CD4-positive, alpha-beta T cell treated with Interleukin-6 for 4 hours (primary cell): ENCODE data around the gene THBS2.
"Not testable (repeated sequence)": the region's sequence is repeated elsewhere in the genome, so short reads cannot be mapped to it uniquely, and the experiment has no call there.

Experiments
- DNase-seq: peaks from one replicate; pipeline ENCODE4 v3.0.0-alpha.2; 2020; ENCODE audit warnings: mixed read lengths

THBS2 gene

DNA sequence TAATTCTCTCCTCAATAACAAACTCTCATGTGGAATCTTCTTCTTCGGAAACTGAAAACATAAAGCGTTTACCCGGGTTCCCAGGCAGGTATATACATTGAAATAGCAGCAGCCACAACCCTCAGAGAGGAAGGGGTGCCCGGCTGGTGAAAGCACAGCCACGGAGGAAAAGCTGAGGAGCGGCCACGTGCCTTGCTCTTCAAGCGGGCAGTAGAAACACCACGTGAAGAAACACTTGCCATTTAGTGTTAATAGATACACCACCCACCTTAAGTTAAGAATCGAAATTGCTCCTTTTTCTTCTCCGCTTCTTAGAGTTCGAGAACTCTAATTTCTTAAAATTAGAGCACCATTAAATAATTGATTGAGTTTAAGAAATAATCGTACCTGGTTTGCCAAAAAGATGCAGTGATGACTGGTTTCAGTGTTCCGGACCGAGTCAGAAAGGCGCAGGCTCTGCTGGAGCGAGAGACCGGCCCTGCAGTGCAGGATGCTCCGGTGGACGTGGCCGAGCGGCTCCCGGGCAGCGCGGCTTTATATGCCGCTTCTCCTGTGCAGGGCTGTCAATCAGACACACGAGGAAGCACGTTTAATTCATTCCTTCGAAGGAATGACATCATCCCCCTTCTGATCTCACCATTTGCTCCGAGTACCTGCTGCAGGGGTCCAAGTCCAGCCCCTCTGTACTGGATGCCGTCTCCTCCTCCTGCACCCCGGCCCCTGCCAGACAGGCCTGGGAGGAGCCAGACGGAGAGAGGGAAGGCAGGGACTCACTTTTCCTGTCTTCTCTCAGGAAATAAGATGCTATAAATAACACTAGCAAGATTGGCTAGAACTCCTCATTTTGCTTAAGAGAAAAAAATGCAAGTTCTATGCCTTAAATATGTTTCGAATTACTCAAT lies at the start of gene THBS2:
THBS2 (minus strand) TSS at position 510 of the 902 bp plus-strand sequence. CDS start 3,062 bp downstream, outside the sequence.
- no peak for DNase-seq

DNA sequence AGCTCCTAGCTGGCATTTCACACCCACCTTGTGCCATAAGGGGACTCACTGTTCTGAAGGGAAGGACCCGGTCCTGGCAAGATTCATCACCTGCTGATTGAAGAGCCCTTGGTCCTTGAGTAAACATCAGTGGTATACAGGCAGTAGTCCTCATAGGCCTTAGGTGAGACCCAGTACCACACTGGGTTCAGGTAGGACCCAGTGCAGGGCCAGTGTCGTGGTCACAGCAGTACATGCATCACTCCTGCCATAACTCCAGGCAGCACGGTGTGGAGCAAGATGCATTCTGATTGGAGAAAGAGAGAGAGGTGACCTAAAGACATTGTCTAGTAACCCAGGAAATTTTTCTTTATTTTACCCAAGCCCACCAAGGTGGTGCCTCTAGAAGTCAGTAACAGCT lies 49.1 kb upstream of the THBS2 start:
- no peak for DNase-seq

DNA sequence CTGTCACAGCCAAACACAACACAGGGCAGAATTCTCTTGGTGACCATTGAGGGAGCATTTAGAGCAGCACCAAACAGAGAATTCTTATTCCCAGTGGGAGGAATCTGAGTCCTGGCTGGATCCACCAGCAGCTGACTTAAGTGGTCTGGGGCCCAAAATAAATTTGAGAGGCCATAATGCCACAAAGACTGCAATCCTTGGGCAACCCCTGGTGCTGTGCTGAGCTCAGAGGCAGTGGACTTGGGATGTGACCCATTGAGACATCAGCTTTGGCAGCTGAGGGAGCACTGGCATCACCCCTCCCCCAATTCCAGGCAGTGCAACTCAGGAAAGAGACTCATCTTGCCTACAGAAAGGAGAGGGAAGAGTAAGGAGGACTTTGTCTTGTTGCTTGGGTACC lies 48.6 kb upstream of the THBS2 start:
- no peak for DNase-seq

DNA sequence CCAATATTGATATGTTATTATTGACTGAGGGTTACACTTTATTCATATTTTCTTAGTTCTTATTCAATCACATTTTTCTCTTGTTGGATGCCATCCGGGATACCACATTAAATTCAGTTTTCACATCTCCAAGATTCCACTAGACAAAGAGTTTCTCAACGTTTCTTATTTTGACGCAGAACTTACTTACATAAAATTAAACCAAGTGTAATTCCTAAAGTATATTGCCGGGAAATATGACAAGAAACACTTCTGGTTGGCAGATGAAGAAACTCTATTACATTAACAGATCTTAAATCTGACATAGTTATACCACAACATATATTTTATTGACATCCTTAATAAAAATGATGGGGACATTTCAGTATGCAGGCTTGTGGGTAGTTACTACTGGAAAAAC lies 47.3 kb upstream of the THBS2 start:
- no peak for DNase-seq

DNA sequence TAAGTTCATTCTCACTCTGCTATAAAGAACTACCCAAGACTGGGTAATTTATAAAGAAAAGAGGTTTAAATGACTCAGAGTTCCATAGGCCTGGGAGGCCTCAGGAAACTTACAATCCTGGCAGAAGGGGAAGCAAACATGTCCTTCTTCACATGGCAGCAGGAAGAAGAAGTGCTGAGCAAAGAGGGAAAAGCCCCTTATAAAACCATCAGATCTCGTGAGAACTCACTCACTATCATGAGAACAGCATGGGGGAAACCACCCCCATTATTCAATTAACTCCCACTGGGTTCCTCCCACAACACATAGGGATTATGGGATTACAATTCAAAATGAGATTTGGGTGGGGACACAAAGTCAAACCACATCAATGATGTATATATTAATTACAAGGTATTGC lies 45.0 kb upstream of the THBS2 start:
- DNase-seq, result not testable (repeated sequence)

DNA sequence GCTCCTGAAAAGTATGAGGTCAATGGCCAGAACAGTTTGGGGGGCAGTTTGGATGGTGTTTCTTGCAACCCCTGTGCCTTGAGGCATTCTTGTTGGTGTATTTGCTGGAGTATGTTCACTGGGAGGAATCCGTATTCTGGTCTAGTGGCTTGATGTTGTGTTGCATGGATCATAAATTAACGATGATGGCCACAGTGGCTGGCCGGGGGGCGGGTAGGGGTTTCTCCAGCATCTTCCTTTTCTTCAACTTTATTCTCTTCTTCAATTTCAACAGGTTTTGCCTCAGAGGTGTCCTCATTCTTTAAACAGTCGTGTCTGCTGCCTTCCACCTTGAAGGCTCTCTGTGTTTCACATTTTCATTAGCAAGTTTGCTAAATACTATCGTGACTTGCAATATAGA lies 43.0 kb upstream of the THBS2 start:
- DNase-seq, result no peak

DNA sequence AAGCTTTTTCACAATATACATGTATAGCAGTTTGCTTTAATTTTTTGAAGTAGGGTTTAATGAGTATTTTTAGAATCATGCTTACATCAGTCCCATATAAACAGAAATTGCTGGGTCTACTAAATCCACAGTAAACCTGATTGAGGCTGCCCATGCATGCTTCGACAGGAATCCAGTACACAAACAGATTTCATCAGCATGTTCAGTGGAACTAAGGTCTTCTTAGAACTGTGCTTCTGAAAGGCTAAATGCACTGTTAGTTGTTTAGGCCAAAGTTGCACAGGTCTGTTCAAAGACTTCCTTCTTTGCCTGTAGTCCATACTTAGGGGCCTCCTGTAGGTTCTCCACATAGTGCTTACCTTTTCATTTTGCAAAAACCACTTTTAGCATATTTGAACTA lies 42.5 kb upstream of the THBS2 start:
- DNase-seq, result no peak

DNA sequence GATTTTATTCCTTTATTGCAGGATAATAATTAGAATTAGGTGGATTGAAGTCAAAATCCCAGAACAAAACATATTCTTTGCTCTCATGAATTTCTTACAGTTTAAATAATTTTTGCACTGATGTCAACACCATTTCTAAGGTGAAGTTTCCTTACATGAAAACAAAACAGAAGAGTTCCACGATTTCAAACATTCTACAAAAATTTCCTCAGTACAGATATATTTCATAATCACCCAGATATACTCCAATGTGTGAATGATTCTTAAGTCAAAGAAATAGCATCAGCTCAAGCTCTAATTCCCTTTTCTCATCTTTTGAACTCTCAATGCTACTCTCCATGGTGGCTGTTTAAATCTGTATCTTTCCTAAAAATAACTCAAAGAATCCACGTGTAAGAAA lies 39.5 kb upstream of the THBS2 start:
- no peak for DNase-seq

DNA sequence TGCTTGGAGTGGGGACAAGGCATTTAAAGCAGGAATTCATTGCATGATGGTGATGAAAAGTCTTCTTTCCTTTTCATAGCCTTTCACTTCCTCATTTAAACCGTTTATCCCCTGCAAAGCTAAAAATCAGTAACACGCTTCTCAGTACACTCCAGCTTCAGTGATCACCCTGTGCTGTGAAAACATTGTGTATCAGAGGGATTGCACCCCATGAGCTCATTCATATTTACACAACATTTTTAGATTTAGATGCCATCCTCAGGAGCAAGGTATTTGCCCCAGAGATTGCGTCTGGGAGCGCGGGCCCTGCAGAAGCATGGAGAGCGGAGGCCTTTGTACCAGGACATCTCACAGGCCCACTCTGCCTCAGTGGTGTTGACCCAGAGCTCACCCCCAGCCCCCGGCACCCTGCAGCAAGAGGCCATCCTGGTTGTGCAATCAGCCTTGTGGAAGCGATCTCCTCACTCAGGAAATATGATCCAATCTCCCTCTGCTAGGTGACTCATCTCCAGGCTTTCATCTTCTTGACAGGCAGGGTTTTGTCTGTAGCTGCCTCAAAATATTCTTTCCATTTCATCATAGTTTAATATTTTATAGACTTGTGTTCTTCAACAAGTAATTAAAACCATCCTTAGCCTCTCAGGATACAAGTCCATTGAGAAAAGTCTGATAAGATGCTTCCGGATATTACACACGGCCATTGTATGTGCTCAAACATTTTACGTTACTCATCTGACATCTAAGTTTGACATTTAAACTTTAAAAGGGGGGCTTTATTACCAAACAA lies 38.9 kb upstream of the THBS2 start:
- no peak for DNase-seq

DNA sequence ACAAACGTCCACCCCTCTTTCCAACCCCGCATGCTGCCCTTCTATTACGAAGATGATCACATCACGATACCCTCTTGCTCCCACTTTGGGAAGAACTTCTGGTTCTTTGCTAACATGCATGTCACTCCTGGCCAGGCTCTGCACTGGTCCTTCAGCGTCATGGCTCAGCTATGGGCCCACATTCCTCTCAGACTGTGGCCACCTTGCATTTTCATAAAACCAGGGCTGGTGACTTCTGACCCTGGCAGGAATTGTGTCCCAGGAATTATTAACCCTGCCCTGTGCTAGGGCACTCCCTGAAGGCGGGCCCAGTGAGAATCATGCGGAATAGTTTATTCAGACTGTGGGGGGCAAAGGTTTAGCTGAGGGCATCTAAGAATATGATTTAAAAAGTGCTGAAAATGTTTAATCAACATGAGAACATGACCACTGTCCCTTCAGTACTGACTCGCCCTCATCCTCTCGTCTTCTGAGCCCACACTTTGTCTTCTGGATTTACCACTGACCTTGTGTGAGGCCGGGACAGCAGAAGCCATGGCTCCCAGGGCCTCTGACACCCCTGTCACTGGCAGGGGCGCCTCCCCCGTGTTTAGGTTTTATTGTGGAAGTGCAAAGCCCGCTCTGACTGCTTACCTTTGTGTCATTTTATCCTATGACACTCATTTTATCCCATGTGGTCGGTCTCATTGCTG lies 38.1 kb upstream of the THBS2 start:
- no peak for DNase-seq

DNA sequence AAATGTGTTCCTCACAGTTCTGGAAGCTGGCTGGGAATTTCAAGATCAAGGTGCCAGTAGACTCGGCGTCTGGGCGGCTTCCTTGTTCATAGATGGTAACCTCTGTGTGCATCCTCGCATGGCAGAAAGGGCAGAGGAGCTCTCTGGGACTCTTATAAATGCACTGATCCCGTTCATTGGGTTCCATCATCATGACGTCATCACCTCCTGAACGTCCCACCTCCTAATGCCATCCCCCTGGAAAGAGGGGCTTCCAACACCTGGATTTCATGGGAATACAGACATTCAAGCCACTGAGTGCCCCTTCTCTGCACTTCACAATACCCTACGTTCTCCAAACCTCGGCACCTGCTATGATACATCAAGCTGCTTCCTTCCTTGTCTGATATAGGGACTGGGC lies 37.5 kb upstream of the THBS2 start:
- DNase-seq, result no peak

DNA sequence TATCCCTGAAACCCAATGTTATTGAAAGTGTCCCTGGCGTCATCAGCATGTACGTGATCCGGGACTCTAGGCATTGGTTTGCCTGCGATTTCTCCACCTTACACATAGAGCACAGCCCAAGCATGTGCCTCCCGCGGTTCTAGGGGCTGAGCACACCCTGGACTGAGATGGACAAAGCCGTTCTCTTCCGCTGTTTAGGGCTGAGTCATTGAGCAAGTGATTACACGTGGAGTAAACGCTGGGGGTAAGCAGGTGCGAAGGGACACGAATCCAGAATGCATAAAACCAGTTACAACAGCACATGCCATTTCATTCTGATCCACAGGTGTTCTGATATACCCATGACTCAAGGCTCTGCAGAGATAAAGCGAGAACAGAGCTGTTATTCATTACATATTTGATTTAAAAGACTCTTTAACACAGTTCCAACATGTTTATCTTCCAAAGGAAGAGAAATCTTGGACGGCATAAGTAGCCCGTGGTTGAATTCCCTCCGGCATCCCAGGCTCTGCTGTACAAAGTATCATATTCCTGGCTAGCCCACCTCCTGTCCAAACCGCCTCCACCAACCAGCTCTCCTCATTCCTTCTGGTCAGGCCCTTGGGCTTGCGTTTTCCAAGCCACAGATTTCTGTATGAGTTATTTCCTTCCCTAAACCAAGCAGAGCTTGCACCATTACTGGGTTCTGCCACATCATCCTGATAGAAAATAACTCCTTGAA lies 36.1 kb upstream of the THBS2 start:
- no peak for DNase-seq

DNA sequence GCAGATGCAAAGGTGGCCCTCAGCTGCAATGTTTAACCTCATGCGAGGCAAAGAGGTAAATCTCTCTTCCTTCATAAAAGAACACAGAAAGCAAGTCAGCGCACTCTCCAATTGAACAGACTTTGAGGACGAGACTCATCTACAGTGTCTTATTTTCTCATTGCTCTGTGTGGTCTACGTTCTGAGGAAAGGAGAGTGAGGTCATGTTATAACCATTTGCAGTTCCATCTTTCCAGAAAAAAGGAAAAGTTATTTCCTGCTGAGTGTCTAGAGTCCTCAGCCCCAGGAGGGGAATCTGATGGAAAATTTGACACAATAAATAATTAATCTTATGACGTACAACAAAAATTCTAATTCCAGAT lies 35.6 kb upstream of the THBS2 start:
- no peak for DNase-seq

DNA sequence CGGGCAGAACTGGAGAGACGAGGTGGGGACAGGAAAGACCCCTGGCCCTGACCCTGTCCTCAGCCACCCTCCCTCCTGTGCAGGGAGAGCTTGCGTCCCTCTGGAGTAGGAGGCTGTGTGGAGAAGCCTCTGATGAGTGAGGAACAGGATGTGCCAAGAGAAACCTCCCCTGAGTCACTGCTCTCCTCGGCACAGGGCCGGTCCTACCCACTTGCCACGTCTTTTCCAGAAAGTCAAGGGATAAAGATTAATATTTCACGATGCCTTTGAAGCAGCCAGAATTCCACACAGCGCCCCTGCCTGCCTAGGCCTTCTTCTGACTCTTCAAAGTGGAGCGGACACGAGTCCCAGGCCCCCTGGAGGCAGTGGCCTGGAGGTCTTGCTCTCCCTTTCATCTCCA lies 34.9 kb upstream of the THBS2 start:
- no peak for DNase-seq

DNA sequence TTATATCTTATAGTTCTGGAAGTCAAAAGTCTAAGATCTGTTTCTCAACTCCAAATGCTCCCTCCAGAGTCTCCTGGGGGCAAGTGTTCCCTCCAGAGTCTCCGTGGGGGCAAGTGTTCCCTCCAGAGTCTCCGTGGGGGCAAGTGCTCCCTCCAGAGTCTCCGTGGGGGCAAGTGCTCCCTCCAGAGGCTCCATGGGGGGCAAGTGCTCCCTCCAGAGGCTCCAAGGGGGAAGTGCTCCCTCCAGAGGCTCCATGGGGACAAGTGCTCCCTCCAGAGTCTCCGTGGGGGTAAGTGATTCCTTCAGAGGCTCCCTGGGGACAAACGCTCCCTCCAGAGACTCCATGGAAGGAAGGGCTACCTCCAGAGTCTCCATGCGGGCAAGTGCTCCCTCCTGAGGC lies 34.0 kb upstream of the THBS2 start:
- no peak for DNase-seq

DNA sequence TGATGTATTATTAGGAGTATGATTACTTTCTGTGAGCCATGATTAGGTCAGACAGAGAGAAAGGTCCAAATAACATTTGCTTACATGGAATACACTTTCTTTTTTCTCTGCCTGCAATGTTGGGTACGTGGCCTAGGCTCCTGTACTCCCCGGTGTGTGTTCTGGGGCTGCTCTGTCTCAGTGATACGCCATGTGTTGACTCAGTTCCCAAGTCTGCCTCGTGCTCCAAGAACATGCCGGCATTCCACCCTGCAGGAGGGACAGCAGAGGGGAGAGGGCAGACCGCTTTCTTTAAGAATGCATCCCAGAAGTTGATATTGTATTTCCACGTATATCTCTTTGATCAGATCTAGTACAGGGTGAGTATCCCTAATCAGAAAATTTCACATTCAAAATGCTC lies 33.3 kb upstream of the THBS2 start:
- DNase-seq, result no peak

DNA sequence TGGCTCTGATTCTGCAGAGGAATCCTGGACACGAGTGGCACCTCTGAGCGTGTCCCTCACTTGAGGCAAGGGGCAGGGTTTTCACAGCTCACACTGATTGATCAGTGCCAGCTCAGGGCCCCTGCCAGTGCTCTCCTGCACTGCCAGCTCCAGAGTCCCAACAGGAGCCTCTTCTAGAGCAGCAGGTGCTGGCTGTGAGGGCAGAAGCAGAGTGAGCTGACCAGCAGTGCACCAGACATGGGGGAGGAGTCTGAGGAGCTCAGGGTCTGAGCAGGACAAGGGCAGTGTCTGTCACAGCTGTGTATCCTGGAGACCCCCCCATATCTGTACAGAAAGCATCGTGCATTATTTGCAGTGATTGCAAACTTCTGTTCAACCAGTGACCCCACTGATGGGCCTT lies 31.5 kb upstream of the THBS2 start:
- no peak for DNase-seq

DNA sequence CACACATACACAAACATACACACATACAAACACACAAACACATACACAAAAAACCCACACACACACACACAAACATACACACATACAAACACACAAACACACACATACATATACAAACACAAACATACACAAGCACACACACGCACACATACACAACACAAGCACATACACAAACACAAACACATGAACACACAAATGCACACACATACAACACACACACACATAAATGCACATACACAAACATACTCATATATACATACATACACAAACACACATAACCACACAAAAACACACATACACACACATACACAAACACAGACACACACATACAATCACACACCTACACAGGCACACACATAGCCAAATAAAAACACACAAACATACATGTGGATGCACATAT lies 30.3 kb upstream of the THBS2 start:
- no peak for DNase-seq

DNA sequence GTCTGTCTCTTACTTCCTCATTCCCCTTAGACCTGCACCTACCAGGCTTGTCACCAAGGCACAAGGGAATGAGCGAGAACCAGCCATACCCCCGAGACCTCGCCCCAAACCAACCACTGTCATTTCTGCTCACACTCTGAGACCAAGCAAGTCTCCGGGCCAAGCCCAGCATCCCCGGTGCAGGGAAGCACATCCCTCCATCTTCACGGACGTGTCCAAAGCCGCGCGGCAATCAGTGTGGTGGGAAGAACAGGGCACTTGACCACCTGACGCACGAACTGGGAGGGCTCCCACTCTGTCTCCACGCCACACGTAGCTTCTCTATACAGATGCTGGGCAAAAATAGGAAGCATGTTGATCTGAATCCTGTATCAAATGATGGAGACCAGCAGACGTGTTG lies 28.4 kb upstream of the THBS2 start:
- no peak for DNase-seq

DNA sequence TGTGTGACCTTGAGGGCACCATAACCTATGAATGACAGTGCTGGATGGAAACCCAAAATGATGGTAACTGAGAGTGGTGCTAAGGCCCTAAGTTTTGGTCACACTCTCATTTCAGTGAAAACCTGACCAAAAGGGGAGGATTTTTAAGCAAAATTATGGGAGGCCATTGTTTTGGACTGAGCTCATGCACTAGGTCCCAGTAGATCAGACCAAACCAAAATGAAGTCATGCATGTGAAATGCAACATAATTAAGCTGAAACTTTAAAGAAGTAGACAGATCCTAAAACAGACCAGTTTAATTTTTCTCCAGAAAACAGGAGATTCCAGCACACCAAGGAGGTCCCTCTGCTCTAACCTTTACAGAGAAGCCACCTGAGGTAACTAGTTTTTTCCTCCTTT lies 24.0 kb upstream of the THBS2 start:
- no peak for DNase-seq

DNA sequence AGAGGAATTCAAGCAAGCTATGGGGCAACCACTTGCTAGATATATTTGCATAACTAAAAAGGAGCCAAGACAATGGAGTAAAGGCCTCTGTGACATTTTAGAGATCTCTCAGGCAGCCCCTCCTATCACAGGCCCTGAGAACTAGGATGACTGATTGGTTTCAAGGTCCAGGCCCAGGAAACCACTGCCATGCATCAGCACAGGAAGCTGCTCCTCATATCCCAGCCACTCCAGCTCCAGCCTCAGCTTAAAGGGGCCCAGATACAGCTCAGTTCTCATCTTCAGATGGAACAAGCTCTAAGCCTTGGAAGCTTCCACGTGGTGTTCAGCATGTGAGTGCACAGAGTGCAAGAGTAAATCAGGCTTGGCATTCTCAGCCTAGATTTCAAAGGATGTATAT lies 21.1 kb upstream of the THBS2 start:
- no peak for DNase-seq

DNA sequence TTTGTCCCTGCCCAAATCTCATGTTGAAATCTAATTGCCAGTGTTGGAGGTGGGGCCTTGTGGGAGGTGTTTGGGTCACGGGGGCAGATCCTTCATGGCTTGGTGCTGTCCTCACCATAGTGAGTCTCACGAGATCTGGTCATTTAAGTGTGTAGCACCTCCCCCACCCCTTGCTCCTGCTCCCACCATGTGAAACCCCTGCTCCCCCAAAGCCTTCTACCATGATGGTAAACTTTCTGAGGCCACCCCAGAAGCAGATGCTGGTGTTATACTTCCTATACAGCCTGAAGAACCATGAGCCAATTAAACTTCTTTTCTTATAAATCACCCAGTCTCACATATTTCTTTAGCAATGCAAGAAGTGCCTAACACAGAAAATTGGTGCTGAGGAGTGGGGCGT lies 19.9 kb upstream of the THBS2 start:
- DNase-seq, result no peak

DNA sequence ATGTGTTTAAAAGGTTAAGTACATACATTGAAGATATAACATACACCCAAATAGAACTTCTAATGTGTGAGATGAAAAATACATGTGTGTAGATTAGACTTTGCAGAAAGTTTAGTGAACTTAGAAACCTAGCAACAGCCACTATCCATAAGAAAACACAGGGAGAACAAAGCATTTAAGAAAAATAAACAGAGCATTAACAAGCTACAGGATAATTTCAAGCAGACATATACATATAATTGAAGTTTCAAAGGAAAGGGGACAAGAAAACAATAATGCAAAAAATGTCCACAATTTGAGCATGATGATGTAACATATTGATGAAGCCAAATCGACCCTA lies 18.2 kb upstream of the THBS2 start:
- no peak for DNase-seq
